ENCODE results near the gene ENDOU.

Gene ENDOU

GRCh38 chr12:47731723-47732122 lies 6.4 kb upstream of the ENDOU start:
- no peak for DNase-seq (ENCODE audit: low spot score)
- Histone ChIP-seq H4K91ac (ENCODE audit: low read depth, low read length, poor library complexity) (no peak overlapping the region), H4K8ac (ENCODE audit: low read depth, low read length) (no peak overlapping the region), H3K4me1 (ENCODE audit: control insufficient read depth in 2 of 2, insufficient read depth in 1 of 2, low read depth in 1 of 2, low read length in 2 of 2) (peaks cover 15 to 17% of the 10 kb centered on the region in 2 donors), H3K9ac (ENCODE audit: low read depth, low read length, poor library complexity) (no peak overlapping the region), H2BK5ac (ENCODE audit: low read length) (no peak overlapping the region), H2AFZ (ENCODE audit: low read length) (no peak overlapping the region), H3K23ac (ENCODE audit: low read depth, low read length, poor library complexity) (no peak overlapping the region), H2AK5ac (ENCODE audit: low read depth, low read length) (no peak overlapping the region), H3K4ac (ENCODE audit: low read length) (no peak overlapping the region), H2BK15ac (ENCODE audit: low read length) (no peak overlapping the region), H2BK12ac (ENCODE audit: low read length) (no peak overlapping the region), H3K36me3 (replicated peaks in 1 of 2; ENCODE audit: control insufficient read depth in 2 of 2, insufficient read depth in 2 of 2, low read length in 2 of 2) (no peaks in the 10 kb centered on the region), H3K14ac (ENCODE audit: low read length) (no peak overlapping the region), H3K4me3 (ENCODE audit: low read length in 2 of 2) (no peak overlapping the region), H3K4me2 (ENCODE audit: insufficient read depth, low read length, poor library complexity, severe bottlenecking) (no peak overlapping the region), H3K79me1 (ENCODE audit: low read depth, low read length) (no peaks in the 10 kb centered on the region), H3K27ac (replicated peaks; ENCODE audit: low read length) (no peak overlapping the region), H3K18ac (ENCODE audit: low read length) (no peak overlapping the region), H3K27me3 (ENCODE audit: control insufficient read depth in 3 of 3, insufficient read depth in 3 of 3, low read depth in 1 of 3, low read length in 3 of 3) (no peaks in the 10 kb centered on the region), H2BK120ac (ENCODE audit: low read depth, low read length) (no peak overlapping the region), H3K9me3 (replicated peaks in 1 of 2; ENCODE audit: control insufficient read depth in 2 of 2, insufficient read depth in 1 of 2, low read depth in 1 of 2, low read length in 2 of 2) (no peaks in the 10 kb centered on the region)
- no CpG with 5 or more reads among the region's 5 CpGs for WGBS, 2 donors (ENCODE audit: extremely low coverage in 2 of 2, insufficient read length in 2 of 2, insufficient replicate concordance in 1 of 2)

GRCh38 chr12:47730341-47730744 lies 5.1 kb upstream of the ENDOU start:
- Histone ChIP-seq H4K91ac (ENCODE audit: low read depth, low read length, poor library complexity) (no peak overlapping the region), H2BK5ac (ENCODE audit: low read length) (no peak overlapping the region), H3K27ac (replicated peaks; ENCODE audit: low read length) (no peak overlapping the region), H3K4ac (ENCODE audit: low read length) (no peak overlapping the region), H3K23ac (ENCODE audit: low read depth, low read length, poor library complexity) (peak overlapping the region; percentile 38), H2AFZ (ENCODE audit: low read length) (no peak overlapping the region), H3K79me1 (ENCODE audit: low read depth, low read length) (no peaks in the 10 kb centered on the region), H3K9ac (ENCODE audit: low read depth, low read length, poor library complexity) (no peak overlapping the region), H4K8ac (ENCODE audit: low read depth, low read length) (no peak overlapping the region), H3K14ac (ENCODE audit: low read length) (no peak overlapping the region), H3K18ac (ENCODE audit: low read length) (no peak overlapping the region), H2AK5ac (ENCODE audit: low read depth, low read length) (no peak overlapping the region), H3K9me3 (replicated peaks in 1 of 2; ENCODE audit: control insufficient read depth in 2 of 2, insufficient read depth in 1 of 2, low read depth in 1 of 2, low read length in 2 of 2) (no peaks in the 10 kb centered on the region), H3K36me3 (replicated peaks in 1 of 2; ENCODE audit: control insufficient read depth in 2 of 2, insufficient read depth in 2 of 2, low read length in 2 of 2) (no peaks in the 10 kb centered on the region), H3K4me1 (ENCODE audit: control insufficient read depth in 2 of 2, insufficient read depth in 1 of 2, low read depth in 1 of 2, low read length in 2 of 2) (peaks cover 8 to 11% of the 10 kb centered on the region in 2 donors), H3K4me2 (ENCODE audit: insufficient read depth, low read length, poor library complexity, severe bottlenecking) (no peak overlapping the region), H2BK12ac (ENCODE audit: low read length) (no peak overlapping the region), H3K4me3 (ENCODE audit: low read length in 2 of 2) (no peak overlapping the region), H2BK15ac (ENCODE audit: low read length) (no peak overlapping the region), H3K27me3 (ENCODE audit: control insufficient read depth in 3 of 3, insufficient read depth in 3 of 3, low read depth in 1 of 3, low read length in 3 of 3) (no peaks in the 10 kb centered on the region), H2BK120ac (ENCODE audit: low read depth, low read length) (no peak overlapping the region)
- no peak for DNase-seq (ENCODE audit: low spot score)
- WGBS, 2 donors (ENCODE audit: extremely low coverage in 2 of 2, insufficient read length in 2 of 2, insufficient replicate concordance in 1 of 2): no CpG with 5 or more reads among the region's 8 CpGs

GRCh38 chr12:47729233-47729632 lies 3.9 kb upstream of the ENDOU start:
- no peak overlapping the region for H2AFZ ChIP-seq (ENCODE audit: low read length)
- no peaks in the 10 kb centered on the region for H3K27me3 ChIP-seq (ENCODE audit: control insufficient read depth in 3 of 3, insufficient read depth in 3 of 3, low read depth in 1 of 3, low read length in 3 of 3)
- H2BK12ac ChIP-seq (ENCODE audit: low read length): no peak overlapping the region
- no peak overlapping the region for H4K8ac ChIP-seq (ENCODE audit: low read depth, low read length)
- no peak overlapping the region for H3K18ac ChIP-seq (ENCODE audit: low read length)
- no peak overlapping the region for H2BK120ac ChIP-seq (ENCODE audit: low read depth, low read length)
- no peak overlapping the region for H3K4ac ChIP-seq (ENCODE audit: low read length)
- no peak overlapping the region for H3K27ac ChIP-seq (replicated peaks; ENCODE audit: low read length)
- H2BK5ac ChIP-seq (ENCODE audit: low read length): peak overlapping the region; percentile 8
- WGBS, 2 donors (ENCODE audit: extremely low coverage in 2 of 2, insufficient read length in 2 of 2, insufficient replicate concordance in 1 of 2): no CpG with 5 or more reads among the region's 3 CpGs
- peak overlapping the region; percentile 60 for H3K9ac ChIP-seq (ENCODE audit: low read depth, low read length, poor library complexity)
- no peaks in the 10 kb centered on the region for H3K9me3 ChIP-seq (replicated peaks in 1 of 2; ENCODE audit: control insufficient read depth in 2 of 2, insufficient read depth in 1 of 2, low read depth in 1 of 2, low read length in 2 of 2)
- no peaks in the 10 kb centered on the region for H3K36me3 ChIP-seq (replicated peaks in 1 of 2; ENCODE audit: control insufficient read depth in 2 of 2, insufficient read depth in 2 of 2, low read length in 2 of 2)
- no peak overlapping the region for H3K23ac ChIP-seq (ENCODE audit: low read depth, low read length, poor library complexity)
- no peak overlapping the region for H3K4me2 ChIP-seq (ENCODE audit: insufficient read depth, low read length, poor library complexity, severe bottlenecking)
- H3K14ac ChIP-seq (ENCODE audit: low read length): no peak overlapping the region
- peaks cover 0 to under 1% of the 10 kb centered on the region in 2 donors for H3K4me1 ChIP-seq (ENCODE audit: control insufficient read depth in 2 of 2, insufficient read depth in 1 of 2, low read depth in 1 of 2, low read length in 2 of 2)
- DNase-seq (ENCODE audit: low spot score): no peak
- no peak overlapping the region for H2BK15ac ChIP-seq (ENCODE audit: low read length)
- H3K79me1 ChIP-seq (ENCODE audit: low read depth, low read length): no peaks in the 10 kb centered on the region
- no peak overlapping the region for H2AK5ac ChIP-seq (ENCODE audit: low read depth, low read length)
- no peak overlapping the region for H3K4me3 ChIP-seq (ENCODE audit: low read length in 2 of 2)
- H4K91ac ChIP-seq (ENCODE audit: low read depth, low read length, poor library complexity): no peak overlapping the region

- Histone ChIP-seq H3K79me1 (ENCODE audit: low read depth, low read length) (no peaks in the 10 kb centered on the region), H3K4me2 (ENCODE audit: insufficient read depth, low read length, poor library complexity, severe bottlenecking) (no peak overlapping the region), H4K91ac (ENCODE audit: low read depth, low read length, poor library complexity) (no peak overlapping the region), H2BK15ac (ENCODE audit: low read length) (no peak overlapping the region), H3K36me3 (replicated peaks in 1 of 2; ENCODE audit: control insufficient read depth in 2 of 2, insufficient read depth in 2 of 2, low read length in 2 of 2) (no peaks in the 10 kb centered on the region), H3K4ac (ENCODE audit: low read length) (no peak overlapping the region), H3K4me1 (ENCODE audit: control insufficient read depth in 2 of 2, insufficient read depth in 1 of 2, low read depth in 1 of 2, low read length in 2 of 2) (no peaks in the 10 kb centered on the region), H2AK5ac (ENCODE audit: low read depth, low read length) (no peak overlapping the region), H3K23ac (ENCODE audit: low read depth, low read length, poor library complexity) (no peak overlapping the region), H2AFZ (ENCODE audit: low read length) (no peak overlapping the region), H3K27ac (replicated peaks; ENCODE audit: low read length) (no peak overlapping the region), H3K9me3 (replicated peaks in 1 of 2; ENCODE audit: control insufficient read depth in 2 of 2, insufficient read depth in 1 of 2, low read depth in 1 of 2, low read length in 2 of 2) (no peaks in the 10 kb centered on the region), H3K14ac (ENCODE audit: low read length) (no peak overlapping the region), H3K9ac (ENCODE audit: low read depth, low read length, poor library complexity) (no peak overlapping the region), H2BK12ac (ENCODE audit: low read length) (no peak overlapping the region), H3K27me3 (ENCODE audit: control insufficient read depth in 3 of 3, insufficient read depth in 3 of 3, low read depth in 1 of 3, low read length in 3 of 3) (no peaks in the 10 kb centered on the region), H2BK120ac (ENCODE audit: low read depth, low read length) (no peak overlapping the region), H2BK5ac (ENCODE audit: low read length) (no peak overlapping the region), H4K8ac (ENCODE audit: low read depth, low read length) (no peak overlapping the region), H3K18ac (ENCODE audit: low read length) (no peak overlapping the region), H3K4me3 (ENCODE audit: low read length in 2 of 2) (no peak overlapping the region)
- no peak for DNase-seq (ENCODE audit: low spot score)
- WGBS, 2 donors (ENCODE audit: extremely low coverage in 2 of 2, insufficient read length in 2 of 2, insufficient replicate concordance in 1 of 2): no CpG with 5 or more reads among the region's 5 CpGs
Observed at GRCh38 chr12:47725893-47726292, 603 bp upstream of the ENDOU start.
